Caco-2 (cell line): ENCODE measurements around the gene TXNRD2. TPM values are rescaled to one million over a fixed set of nuclear protein-coding genes. Genes with fewer than 3 reads are reported as not detected.

Experiments
- BruUV-seq: library from RNA; stranded (reverse); fragments of 400-500 nt; replicated peaks from 2 replicates; lab custom pipeline; 2021; lab: Mats Ljungman, UMichigan
- CTCF ChIA-PET: fragments of 300-600 bp; sonication (Branson Sonifier 250); formaldehyde crosslinking; loops from one replicate; lab custom pipeline; 2022; ENCODE audit warnings: antibody characterized with exemption; lab: Charles Lee
- POLR2A ChIA-PET: fragments of 300-600 bp; sonication (Branson Sonifier 250); formaldehyde crosslinking; loops from one replicate; lab custom pipeline; 2022; ENCODE audit warnings: antibody characterized with exemption; lab: Charles Lee
- DNase-seq, 2 experiments: peaks; one replicate each; pipeline versions ENCODE4 v3.0.0 to v3.0.0-alpha.2; 2020 to 2022
- H3K27me3 ChIP-seq: replicated peaks from 2 replicates; pipeline ENCODE4 v1.6.0; 2011; ENCODE audit warnings: low read length; ENCODE audit not compliant: control insufficient read depth, insufficient read depth
- H3K36me3 ChIP-seq: 2 replicates; pipeline ENCODE4 v1.5.1; 2011; ENCODE audit warnings: low read length; ENCODE audit not compliant: control insufficient read depth, insufficient read depth
- H3K4me1 ChIP-seq: fragments of 250-450 bp; sonication (Bioruptor Pico); 2 replicates; pipeline ENCODE4 v1.5.1; 2020; ENCODE audit warnings: mild to moderate bottlenecking
- H3K4me3 ChIP-seq: 2 replicates; pipeline ENCODE4 v1.5.1; 2011; ENCODE audit warnings: low read depth, mild to moderate bottlenecking, control low read depth, low read length
- H3K9me3 ChIP-seq: fragments of 250-450 bp; sonication (Bioruptor Pico); 2 replicates; pipeline ENCODE4 v1.5.1; 2020; ENCODE audit warnings: mild to moderate bottlenecking, moderate library complexity
- H3K27ac Mint-ChIP-seq: one replicate; pipeline ENCODE4 v1.8.0; 2022; ENCODE audit warnings: mixed read lengths; ENCODE audit not compliant: unreplicated experiment
- H3K27me3 Mint-ChIP-seq: one replicate; pipeline ENCODE4 v1.8.0; 2022; ENCODE audit warnings: mixed read lengths; ENCODE audit not compliant: insufficient read depth, unreplicated experiment
- H3K36me3 Mint-ChIP-seq: one replicate; pipeline ENCODE4 v1.8.0; 2022; ENCODE audit warnings: mild to moderate bottlenecking, mixed read lengths; ENCODE audit not compliant: insufficient read depth, unreplicated experiment
- H3K4me1 Mint-ChIP-seq: one replicate; pipeline ENCODE4 v1.8.0; 2022; ENCODE audit warnings: low read depth, mixed read lengths; ENCODE audit not compliant: unreplicated experiment
- H3K4me3 Mint-ChIP-seq: one replicate; pipeline ENCODE4 v1.8.0; 2022; ENCODE audit warnings: mild to moderate bottlenecking, moderate library complexity, mixed read lengths; ENCODE audit not compliant: unreplicated experiment
- H3K9me3 Mint-ChIP-seq: one replicate; pipeline ENCODE4 v1.8.0; 2022; ENCODE audit warnings: mixed read lengths; ENCODE audit not compliant: unreplicated experiment
- CTCF ChIP-seq, 2 experiments: fragments of 200-600 bp in 1 of 2; IDR thresholded peaks; 1 replicate in 1 of 2; 2 replicates in 1 of 2; pipeline versions ENCODE4 v1.5.1 to v1.8.0; 2011 to 2022; ENCODE audit warnings: antibody characterized with exemption in 1 of 2, control low read depth in 1 of 2, inconsistent platforms in 1 of 2, low read depth in 1 of 2, low read length in 1 of 2, mild to moderate bottlenecking in 1 of 2, moderate library complexity in 1 of 2; ENCODE audit not compliant: insufficient read depth in 1 of 2, severe bottlenecking in 1 of 2, unreplicated experiment in 1 of 2
- intact Hi-C: fragments of 100-400 bp; cut with micrococcal nuclease; formaldehyde crosslinking; loops from one replicate; pipeline ENCODE4 v1.10.0; 2022; ENCODE audit not compliant: unreplicated experiment
- total RNA-seq: library from RNA; stranded (reverse); gene quantifications from 2 replicates; pipeline ENCODE4 v1.2.3, GENCODE V29; 2022

Gene TXNRD2
- total RNA-seq, 1 experiment from 2014 or later = 44.8 TPM

GRCh38 chr22:19842393-19843106 is 99.1 kb downstream of the TXNRD2 start:
- POLR2A ChIA-PET = no interaction called here
- CTCF ChIA-PET = interaction anchor here (0.6 kb wide), 1 partner anchor 120 kb away, joined by 3 read pairs; no protein-coding TSS in a partner anchor
- H3K27me3 Mint-ChIP-seq = no peaks in the 10 kb centered on the region
- peaks cover 16% of the 10 kb centered on the region for H3K4me1 Mint-ChIP-seq
- DNase-seq = no peak
- no peaks in the 10 kb centered on the region for H3K27me3 ChIP-seq
- H3K9me3 ChIP-seq = no peaks in the 10 kb centered on the region
- H3K27ac Mint-ChIP-seq = no peak overlapping the region
- H3K36me3 Mint-ChIP-seq = peaks cover 22% of the 10 kb centered on the region
- no TSS peak for BruUV-seq
- intact Hi-C loops = no loop called here
- TF ChIP-seq CTCF (IDR thresholded peaks at IDR 0.05; ENCODE audit: insufficient read depth in 1 of 2, low read depth in 1 of 2, low read length in 1 of 2, severe bottlenecking in 1 of 2, unreplicated experiment in 1 of 2) = no peak
- no peaks in the 10 kb centered on the region for H3K9me3 Mint-ChIP-seq
- no peak overlapping the region for H3K4me3 ChIP-seq
- no peaks in the 10 kb centered on the region; the same call in 1 of the 2 replicates for H3K36me3 ChIP-seq
- no peak overlapping the region for H3K4me3 Mint-ChIP-seq
- peaks cover 21% of the 10 kb centered on the region for H3K4me1 ChIP-seq

- intact Hi-C loops = no loop called here
- Histone ChIP-seq H3K4me3 (no peak overlapping the region), H3K36me3 (no peaks in the 10 kb centered on the region), H3K4me1 (peaks cover 21% of the 10 kb centered on the region), H3K27me3 (no peaks in the 10 kb centered on the region), H3K9me3 (no peaks in the 10 kb centered on the region)
- H3K4me3 Mint-ChIP-seq = no peak overlapping the region
- ChIA-PET CTCF (interaction anchor here (0.6 to 1.0 kb wide), 3 partner anchors 8 to 118 kb away, joined by 3 to 4 read pairs (median 3); no protein-coding TSS in a partner anchor), POLR2A (interaction anchor here (1.6 kb wide), 1 partner anchor 8 kb away, joined by 8 read pairs; no protein-coding TSS in a partner anchor)
- no peak for DNase-seq
- H3K36me3 Mint-ChIP-seq = peaks cover 14% of the 10 kb centered on the region
- H3K27me3 Mint-ChIP-seq = no peaks in the 10 kb centered on the region
- no peaks in the 10 kb centered on the region for H3K9me3 Mint-ChIP-seq
- TF ChIP-seq CTCF (IDR thresholded peaks at IDR 0.05; ENCODE audit: insufficient read depth in 1 of 2, low read depth in 1 of 2, low read length in 1 of 2, severe bottlenecking in 1 of 2, unreplicated experiment in 1 of 2) = no peak
- no peak overlapping the region for H3K27ac Mint-ChIP-seq
- H3K4me1 Mint-ChIP-seq = peaks cover 16% of the 10 kb centered on the region
- no TSS peak for BruUV-seq
Observed at GRCh38 chr22:19841641-19842392, 99.8 kb downstream of the TXNRD2 start.

- ChIA-PET CTCF (interaction anchor here (0.6 to 1.2 kb wide), 4 partner anchors 9 to 117 kb away, joined by 3 to 4 read pairs (median 3); no protein-coding TSS in a partner anchor), POLR2A (interaction anchor here (1.6 kb wide), 1 partner anchor 9 kb away, joined by 8 read pairs; no protein-coding TSS in a partner anchor)
- Mint-ChIP-seq H3K9me3 (no peaks in the 10 kb centered on the region), H3K27ac (no peak overlapping the region), H3K4me3 (no peak overlapping the region), H3K4me1 (peaks cover 16% of the 10 kb centered on the region), H3K27me3 (no peaks in the 10 kb centered on the region), H3K36me3 (peaks cover 8% of the 10 kb centered on the region)
- H3K9me3 ChIP-seq = no peaks in the 10 kb centered on the region
- no TSS peak for BruUV-seq
- no peak for TF ChIP-seq CTCF (IDR thresholded peaks at IDR 0.05; ENCODE audit: insufficient read depth in 1 of 2, low read depth in 1 of 2, low read length in 1 of 2, severe bottlenecking in 1 of 2, unreplicated experiment in 1 of 2)
- H3K27me3 ChIP-seq = no peaks in the 10 kb centered on the region
- no peaks in the 10 kb centered on the region for H3K36me3 ChIP-seq
- no peak for DNase-seq
- intact Hi-C loops = no loop called here
- no peak overlapping the region for H3K4me3 ChIP-seq
- peaks cover 21% of the 10 kb centered on the region for H3K4me1 ChIP-seq
Observed at GRCh38 chr22:19840955-19841640, 100.5 kb downstream of the TXNRD2 start.
